KMS-11 (cell line): ENCODE results near the gene KMT2B.

Experiments used
- H2AFZ ChIP-seq: fragments of 200-600 bp; sonication (generic); 2 replicates; pipeline ENCODE4 v1.6.1; 2016; ENCODE audit warnings: antibody characterized with exemption, mixed run types, low read depth
- H3K27ac ChIP-seq: fragments of 200-600 bp; sonication (generic); 2 replicates; pipeline ENCODE4 v1.6.1; 2016; ENCODE audit warnings: mild to moderate bottlenecking, mixed run types
- H3K27me3 ChIP-seq: fragments of 200-600 bp; sonication (generic); 2 replicates; pipeline ENCODE4 v1.6.1; 2017; ENCODE audit warnings: mild to moderate bottlenecking, low read depth, mixed run types, moderate library complexity; ENCODE audit not compliant: insufficient read depth
- H3K36me3 ChIP-seq: fragments of 200-600 bp; sonication (generic); 2 replicates; pipeline ENCODE4 v1.6.1; 2017; ENCODE audit warnings: mild to moderate bottlenecking, mixed run types; ENCODE audit not compliant: insufficient read depth
- H3K4me1 ChIP-seq: fragments of 200-600 bp; sonication (generic); 2 replicates; pipeline ENCODE4 v1.6.1; 2016; ENCODE audit warnings: mild to moderate bottlenecking, low read depth, mixed run types; ENCODE audit not compliant: poor library complexity, severe bottlenecking
- H3K4me2 ChIP-seq: fragments of 200-600 bp; sonication (generic); 2 replicates; pipeline ENCODE4 v1.7.0; 2016; ENCODE audit warnings: mild to moderate bottlenecking, mixed run types
- H3K4me3 ChIP-seq: fragments of 200-600 bp; sonication (generic); IDR thresholded peaks from 2 replicates; pipeline ENCODE4 v1.6.1; 2017; ENCODE audit warnings: low read depth, low read length, mixed read lengths; ENCODE audit not compliant: insufficient read depth
- H3K79me2 ChIP-seq: fragments of 200-600 bp; sonication (generic); 2 replicates; pipeline ENCODE4 v1.6.1; 2016; ENCODE audit warnings: low read depth, mixed run types; ENCODE audit not compliant: insufficient read depth
- H3K9ac ChIP-seq: fragments of 200-600 bp; sonication (generic); 2 replicates; pipeline ENCODE4 v1.6.1; 2016; ENCODE audit warnings: mild to moderate bottlenecking, mixed run types
- H4K20me1 ChIP-seq: fragments of 200-600 bp; sonication (generic); 2 replicates; pipeline ENCODE4 v1.6.1; 2016; ENCODE audit warnings: mild to moderate bottlenecking, mixed run types; ENCODE audit not compliant: insufficient read depth
- CTCF ChIP-seq: fragments of 200-600 bp; sonication (generic); conservative IDR thresholded peaks from 2 replicates; pipeline ENCODE4 v1.6.1; 2017; ENCODE audit warnings: low read depth, mild to moderate bottlenecking, antibody characterized with exemption, low read length, moderate library complexity, mixed read lengths

KMT2B gene

GRCh38 chr19:35752746-35753350, 35.0 kb downstream of the KMT2B start:
- Histone ChIP-seq H3K36me3 (no peaks in the 10 kb centered on the region), H3K27ac (no peak overlapping the region), H3K4me1 (peaks cover 15% of the 10 kb centered on the region), H3K27me3 (no peaks in the 10 kb centered on the region), H2AFZ (no peak overlapping the region), H3K9ac (no peak overlapping the region), H4K20me1 (no peaks in the 10 kb centered on the region), H3K4me3 (no peak overlapping the region), H3K79me2 (0 out of 2 replicates have a peak, but pooled peaks cover 4% of the 10 kb centered on the region), H3K4me2 (no peak overlapping the region)
- TF ChIP-seq CTCF, result no peak

GRCh38 chr19:35753634-35754369, 36.0 kb downstream of the KMT2B start:
- H3K9ac ChIP-seq, result no peak overlapping the region
- H3K79me2 ChIP-seq, result peaks cover 8% of the 10 kb centered on the region; the same call in 1 of the 2 replicates
- H2AFZ ChIP-seq, result no peak overlapping the region
- no peak overlapping the region for H3K4me2 ChIP-seq
- no peak overlapping the region for H3K27ac ChIP-seq
- H3K4me3 ChIP-seq, result no peak overlapping the region
- peaks cover 16% of the 10 kb centered on the region for H3K4me1 ChIP-seq
- TF ChIP-seq CTCF, result no peak
- H3K27me3 ChIP-seq, result no peaks in the 10 kb centered on the region
- H3K36me3 ChIP-seq, result no peaks in the 10 kb centered on the region
- no peaks in the 10 kb centered on the region for H4K20me1 ChIP-seq

- no peak overlapping the region for H3K4me2 ChIP-seq
- H2AFZ ChIP-seq, result no peak overlapping the region
- TF ChIP-seq CTCF, result no peak
- no peak overlapping the region for H3K9ac ChIP-seq
- peaks cover 11% of the 10 kb centered on the region; the same call in 1 of the 2 replicates for H3K79me2 ChIP-seq
- no peaks in the 10 kb centered on the region for H4K20me1 ChIP-seq
- H3K27ac ChIP-seq, result no peak overlapping the region
- H3K4me3 ChIP-seq, result no peak overlapping the region
- H3K4me1 ChIP-seq, result peaks cover 16% of the 10 kb centered on the region
- no peaks in the 10 kb centered on the region for H3K27me3 ChIP-seq
- H3K36me3 ChIP-seq, result no peaks in the 10 kb centered on the region
Observed at GRCh38 chr19:35754370-35755130, 36.7 kb downstream of the KMT2B start.

GRCh38 chr19:35755131-35755549, 37.3 kb downstream of the KMT2B start:
- H3K27ac ChIP-seq, result no peak overlapping the region
- H3K27me3 ChIP-seq, result no peaks in the 10 kb centered on the region
- no peak overlapping the region for H2AFZ ChIP-seq
- no peaks in the 10 kb centered on the region for H4K20me1 ChIP-seq
- H3K9ac ChIP-seq, result no peak overlapping the region
- no peak for TF ChIP-seq CTCF
- peaks cover 12% of the 10 kb centered on the region; the same call in 1 of the 2 replicates for H3K79me2 ChIP-seq
- no peak overlapping the region for H3K4me3 ChIP-seq
- no peaks in the 10 kb centered on the region for H3K36me3 ChIP-seq
- no peak overlapping the region for H3K4me2 ChIP-seq
- peaks cover 16% of the 10 kb centered on the region for H3K4me1 ChIP-seq
